Measurements from ENCODE around the gene APOBEC3B.
"Not testable (repeated sequence)": the region's sequence is repeated elsewhere in the genome, so short reads cannot be mapped to it uniquely, and the experiment has no call there.

APOBEC3B gene

GRCh38 chr22:39013942-39014722 lies 32.0 kb downstream of the APOBEC3B start, which contains the start of gene APOBEC3C:
Gene APOBEC3C (plus strand): TSS chr22:39014257. CDS start chr22:39014363, 106 bp downstream.
- ATAC-seq (ENCODE audit: low read depth), result peak; percentile 94
- Mint-ChIP-seq H3K9me3 (no peaks in the 10 kb centered on the region), H3K36me3 (peaks cover 11% of the 10 kb centered on the region), H3K27ac (peak within 1 kb of the TSS; percentile 95), H3K4me1 (peaks cover 24% of the 10 kb centered on the region), H3K4me3 (peak within 1 kb of the TSS; percentile 100), H3K27me3 (no peaks in the 10 kb centered on the region)
- DNase-seq (ENCODE audit: low spot score in 2 of 2), result peak; percentile 58 to 63

GRCh38 chr22:39014723-39015121 lies 32.6 kb downstream of the APOBEC3B start:
- H3K27me3 Mint-ChIP-seq; ATAC-seq (ENCODE audit: low read depth); H3K9me3 Mint-ChIP-seq; DNase-seq (ENCODE audit: low spot score in 2 of 2): not testable (repeated sequence)
- peaks cover 26% of the 10 kb centered on the region for H3K4me1 Mint-ChIP-seq
- H3K27ac Mint-ChIP-seq, result peak overlapping the region; percentile 95
- H3K4me3 Mint-ChIP-seq, result peak overlapping the region; percentile 100
- peaks cover 11% of the 10 kb centered on the region for H3K36me3 Mint-ChIP-seq

GRCh38 chr22:39016592-39016991 lies 34.4 kb downstream of the APOBEC3B start:
- Mint-ChIP-seq H3K36me3 (peaks cover 11% of the 10 kb centered on the region), H3K27me3 (no peaks in the 10 kb centered on the region), H3K27ac (peak overlapping the region; percentile 20), H3K9me3 (no peaks in the 10 kb centered on the region), H3K4me1 (peaks cover 33% of the 10 kb centered on the region), H3K4me3 (peak overlapping the region; percentile 8)
- no peak for ATAC-seq (ENCODE audit: low read depth)
- DNase-seq (ENCODE audit: low spot score in 2 of 2), result no peak

GRCh38 chr22:39017596-39018365 lies 35.6 kb downstream of the APOBEC3B start:
- DNase-seq (ENCODE audit: low spot score in 2 of 2) (no peak), ATAC-seq (ENCODE audit: low read depth) (no peak)
- no peaks in the 10 kb centered on the region for H3K27me3 Mint-ChIP-seq
- no peaks in the 10 kb centered on the region for H3K9me3 Mint-ChIP-seq
- peak overlapping the region; percentile 78 for H3K27ac Mint-ChIP-seq
- H3K36me3 Mint-ChIP-seq, result peaks cover 11% of the 10 kb centered on the region
- H3K4me1 Mint-ChIP-seq, result peaks cover 37% of the 10 kb centered on the region
- H3K4me3 Mint-ChIP-seq, result peak overlapping the region; percentile 47

- not testable (repeated sequence) for ATAC-seq (ENCODE audit: low read depth); H3K27me3 Mint-ChIP-seq; DNase-seq (ENCODE audit: low spot score in 2 of 2); H3K9me3 Mint-ChIP-seq
- H3K4me1 Mint-ChIP-seq, result peaks cover 38% of the 10 kb centered on the region
- peak overlapping the region; percentile 90 for H3K27ac Mint-ChIP-seq
- peak overlapping the region; percentile 95 for H3K4me3 Mint-ChIP-seq
- H3K36me3 Mint-ChIP-seq, result peaks cover 16% of the 10 kb centered on the region
These were observed 38.0 kb downstream of the APOBEC3B start for GRCh38 chr22:39020021-39020651.

GRCh38 chr22:39021552-39022250 lies 39.6 kb downstream of the APOBEC3B start:
- DNase-seq (ENCODE audit: low spot score in 2 of 2) (no peak), ATAC-seq (ENCODE audit: low read depth) (no peak)
- Mint-ChIP-seq H3K27ac (peak overlapping the region; percentile 90), H3K4me3 (peak overlapping the region; percentile 95), H3K27me3 (no peaks in the 10 kb centered on the region), H3K36me3 (peaks cover 19% of the 10 kb centered on the region), H3K4me1 (peaks cover 39% of the 10 kb centered on the region), H3K9me3 (no peaks in the 10 kb centered on the region)

- Mint-ChIP-seq H3K9me3 (no peaks in the 10 kb centered on the region), H3K4me3 (no peak overlapping the region), H3K4me1 (peaks cover 27% of the 10 kb centered on the region), H3K27me3 (no peaks in the 10 kb centered on the region), H3K27ac (no peak overlapping the region), H3K36me3 (peaks cover 12% of the 10 kb centered on the region)
- ATAC-seq (ENCODE audit: low read depth) (no peak), DNase-seq (ENCODE audit: low spot score in 2 of 2) (no peak)
These were observed 42.6 kb downstream of the APOBEC3B start for GRCh38 chr22:39024519-39025308.

GRCh38 chr22:39026509-39027150 lies 44.5 kb downstream of the APOBEC3B start:
- DNase-seq (ENCODE audit: low spot score in 2 of 2) (no peak), ATAC-seq (ENCODE audit: low read depth) (no peak)
- H3K4me1 Mint-ChIP-seq, result peaks cover 19% of the 10 kb centered on the region
- H3K27me3 Mint-ChIP-seq, result no peaks in the 10 kb centered on the region
- peaks cover 12% of the 10 kb centered on the region for H3K36me3 Mint-ChIP-seq
- no peaks in the 10 kb centered on the region for H3K9me3 Mint-ChIP-seq
- no peak overlapping the region for H3K27ac Mint-ChIP-seq
- H3K4me3 Mint-ChIP-seq, result no peak overlapping the region

- ATAC-seq (ENCODE audit: low read depth) (no peak), DNase-seq (ENCODE audit: low spot score in 2 of 2) (no peak)
- Mint-ChIP-seq H3K27me3 (no peaks in the 10 kb centered on the region), H3K36me3 (peaks cover 15% of the 10 kb centered on the region), H3K4me3 (no peak overlapping the region), H3K9me3 (no peaks in the 10 kb centered on the region), H3K27ac (peak overlapping the region; percentile 79), H3K4me1 (peaks cover 14% of the 10 kb centered on the region)
These were observed 45.6 kb downstream of the APOBEC3B start for GRCh38 chr22:39027717-39028116.

GRCh38 chr22:39028281-39028680 lies 46.1 kb downstream of the APOBEC3B start:
- H3K9me3 Mint-ChIP-seq, result no peaks in the 10 kb centered on the region
- H3K4me1 Mint-ChIP-seq, result peaks cover 14% of the 10 kb centered on the region
- peaks cover 15% of the 10 kb centered on the region for H3K36me3 Mint-ChIP-seq
- no peaks in the 10 kb centered on the region for H3K27me3 Mint-ChIP-seq
- no peak for ATAC-seq (ENCODE audit: low read depth)
- peak overlapping the region; percentile 79 for H3K27ac Mint-ChIP-seq
- no peak overlapping the region for H3K4me3 Mint-ChIP-seq
- DNase-seq (ENCODE audit: low spot score in 2 of 2), result no peak

- H3K9me3 Mint-ChIP-seq, result no peaks in the 10 kb centered on the region
- H3K36me3 Mint-ChIP-seq, result peaks cover 12% of the 10 kb centered on the region
- no peak overlapping the region for H3K27ac Mint-ChIP-seq
These were observed 47.1 kb downstream of the APOBEC3B start for GRCh38 chr22:39029227-39029626.

GRCh38 chr22:39030705-39031104 lies 48.6 kb downstream of the APOBEC3B start:
- H3K27me3 Mint-ChIP-seq, result no peaks in the 10 kb centered on the region
- ATAC-seq (ENCODE audit: low read depth) (no peak), DNase-seq (ENCODE audit: low spot score in 2 of 2) (no peak)
- peaks cover 7% of the 10 kb centered on the region for H3K36me3 Mint-ChIP-seq
- no peak overlapping the region for H3K4me3 Mint-ChIP-seq
- no peak overlapping the region for H3K27ac Mint-ChIP-seq
- H3K4me1 Mint-ChIP-seq, result peaks cover 4% of the 10 kb centered on the region
- H3K9me3 Mint-ChIP-seq, result no peaks in the 10 kb centered on the region

More at GRCh38 chr22:39029227-39029626, 47.1 kb downstream of the APOBEC3B start:
- no peaks in the 10 kb centered on the region for H3K27me3 Mint-ChIP-seq
- no peak overlapping the region for H3K4me3 Mint-ChIP-seq
- ATAC-seq (ENCODE audit: low read depth) (peak; percentile 29), DNase-seq (ENCODE audit: low spot score in 2 of 2) (no peak)
- peaks cover 10% of the 10 kb centered on the region for H3K4me1 Mint-ChIP-seq

Data from memory B cell (primary cell).